SK-N-MC (cell line): ENCODE data around the gene AFMID.

Source experiments
- EZH2 ChIP-seq: fragments of 200-600 bp; sonication (generic); IDR thresholded peaks from one replicate; pipeline ENCODE4 v1.6.1; 2017; ENCODE audit warnings: antibody characterized with exemption
- FOXP2 ChIP-seq: optimal IDR thresholded peaks from 2 replicates; pipeline ENCODE3; 2011; ENCODE audit warnings: mild to moderate bottlenecking, moderate library complexity; ENCODE audit not compliant: insufficient read depth; ENCODE audit errors: extremely low read length, control extremely low read depth
- POLR2AphosphoS5 ChIP-seq: IDR thresholded peaks from 2 replicates; pipeline ENCODE4 v1.6.1; 2012; ENCODE audit warnings: mild to moderate bottlenecking, low read depth, low read length, borderline replicate concordance

DNA sequence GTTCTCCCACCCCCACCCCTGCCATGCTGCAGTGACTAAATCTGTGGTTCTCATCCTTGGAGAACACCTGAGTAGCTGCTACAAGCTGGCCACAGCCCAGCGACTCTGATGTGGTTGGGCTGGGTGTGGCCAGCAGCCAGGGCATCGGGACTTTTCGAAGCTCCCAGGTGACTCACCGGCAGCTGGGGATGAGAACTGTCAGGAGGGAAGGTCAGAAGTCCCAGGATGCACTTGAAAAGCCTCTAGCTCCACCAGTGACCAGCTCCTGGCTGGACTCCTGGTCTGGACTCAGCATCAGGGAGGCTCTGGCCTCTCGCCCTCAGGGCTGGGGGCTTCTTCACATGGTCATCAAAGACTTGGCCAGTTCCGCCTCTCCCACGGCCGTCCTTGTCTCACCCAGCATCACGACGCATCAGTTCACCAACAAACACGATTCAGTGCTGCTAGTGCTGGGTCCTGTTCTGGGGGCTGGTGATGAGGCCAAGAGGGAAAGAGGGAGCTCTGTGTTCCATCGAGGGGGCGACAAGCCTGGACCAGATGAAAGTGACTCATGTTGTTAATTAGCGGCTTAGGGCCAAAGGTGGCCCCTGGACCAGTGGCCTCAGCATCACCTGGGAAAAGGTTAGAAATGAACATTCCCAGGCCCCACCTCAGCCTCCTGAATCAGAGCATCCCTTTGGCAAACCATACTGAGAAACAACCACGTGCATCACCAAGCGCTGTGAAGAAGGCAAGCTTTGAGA, 44.9 kb upstream of the AFMID start:
- no peak for TF ChIP-seq EZH2
- TF ChIP-seq POLR2AphosphoS5: no peak
- TF ChIP-seq FOXP2: no peak
